NCI-H2107 treated with DMSO at 0.1 percent for 48 hours (cell line): ENCODE measurements around the gene PDRG1.

ENCODE experiments used
- DNase-seq: peaks from one replicate; lab custom pipeline; 2025; ENCODE audit not compliant: unreplicated experiment; lab: John Stamatoyannopoulos, UW

PDRG1 gene

GRCh38 chr20:31951530-31952453, at the start of gene PDRG1:
TSS of gene PDRG1 (minus strand) at chr20:31952046. CDS start at chr20:31951961, 85 bp downstream.
- peak; percentile 91 for DNase-seq

- no peak for DNase-seq
These were observed 46.4 kb upstream of the PDRG1 start for GRCh38 chr20:31998246-31998645.

GRCh38 chr20:31996996-31997395, 45.1 kb upstream of the PDRG1 start:
- DNase-seq: no peak

- no peak for DNase-seq
These were observed 40.2 kb upstream of the PDRG1 start for GRCh38 chr20:31992086-31992485.

GRCh38 chr20:31991339-31991705, 39.5 kb upstream of the PDRG1 start:
- no peak for DNase-seq

DNA sequence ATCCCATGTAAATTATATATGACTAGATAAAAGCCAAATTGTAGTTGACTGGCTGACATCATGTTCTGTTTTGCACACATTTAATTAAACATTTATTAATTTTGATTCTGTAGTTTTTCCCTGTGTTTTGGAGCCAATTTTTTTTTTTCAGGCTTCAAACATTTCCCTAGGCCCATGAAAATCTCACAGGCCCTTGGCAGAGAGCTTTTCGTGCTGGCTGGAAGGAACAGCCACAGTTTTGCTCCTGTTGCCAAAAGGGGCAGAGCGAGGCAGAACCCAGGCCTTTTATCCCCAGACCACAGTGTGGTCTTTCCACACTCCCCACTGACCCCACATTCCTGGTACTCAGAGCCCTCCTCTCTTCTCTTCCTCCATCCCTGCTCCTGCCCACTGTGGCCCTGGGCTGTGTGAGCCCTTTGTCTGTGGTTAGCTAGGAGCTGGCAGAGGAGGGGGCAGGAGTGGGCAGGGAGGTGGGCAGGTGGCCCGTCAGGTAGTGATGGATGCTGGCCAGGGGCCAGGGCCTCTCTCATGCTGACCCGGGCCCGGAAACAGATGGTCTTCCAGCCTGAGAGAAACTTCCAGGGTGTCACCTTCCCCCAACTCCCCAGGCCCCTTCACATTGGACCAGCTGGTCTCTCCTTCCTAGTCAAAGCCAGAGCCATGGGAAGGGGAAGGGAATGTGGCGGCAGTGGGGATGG, 38.9 kb upstream of the PDRG1 start:
- DNase-seq: no peak

DNA sequence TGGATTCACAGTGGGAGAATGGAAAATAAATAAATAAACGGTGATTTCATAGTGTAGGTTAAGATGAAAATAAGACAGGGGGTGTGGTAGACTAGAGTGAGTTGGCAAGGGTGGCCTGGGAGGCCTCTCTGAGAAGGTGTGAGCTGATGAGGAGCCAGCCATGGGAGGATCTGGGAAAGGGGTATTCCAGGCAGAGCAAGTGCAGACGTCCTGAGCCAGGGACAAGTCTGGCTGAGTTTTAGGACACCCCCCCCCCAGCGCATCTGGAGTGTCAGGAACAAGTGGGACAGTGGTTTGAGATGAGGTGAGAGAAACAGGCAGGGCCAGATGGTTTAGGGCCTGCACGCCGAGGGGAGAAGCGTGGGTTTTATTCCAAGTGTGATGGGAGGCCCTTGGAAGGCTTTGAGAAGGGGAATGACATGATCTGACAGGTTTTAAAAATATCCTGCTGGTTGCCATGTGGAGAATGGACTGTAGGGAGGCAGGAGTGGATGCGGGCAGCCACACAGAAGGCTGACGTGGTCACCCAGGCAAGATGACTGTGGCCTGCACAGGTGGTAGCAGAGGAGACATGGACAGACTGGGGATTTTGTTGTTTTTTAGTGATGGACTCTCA, 37.3 kb upstream of the PDRG1 start:
- no peak for DNase-seq

DNA sequence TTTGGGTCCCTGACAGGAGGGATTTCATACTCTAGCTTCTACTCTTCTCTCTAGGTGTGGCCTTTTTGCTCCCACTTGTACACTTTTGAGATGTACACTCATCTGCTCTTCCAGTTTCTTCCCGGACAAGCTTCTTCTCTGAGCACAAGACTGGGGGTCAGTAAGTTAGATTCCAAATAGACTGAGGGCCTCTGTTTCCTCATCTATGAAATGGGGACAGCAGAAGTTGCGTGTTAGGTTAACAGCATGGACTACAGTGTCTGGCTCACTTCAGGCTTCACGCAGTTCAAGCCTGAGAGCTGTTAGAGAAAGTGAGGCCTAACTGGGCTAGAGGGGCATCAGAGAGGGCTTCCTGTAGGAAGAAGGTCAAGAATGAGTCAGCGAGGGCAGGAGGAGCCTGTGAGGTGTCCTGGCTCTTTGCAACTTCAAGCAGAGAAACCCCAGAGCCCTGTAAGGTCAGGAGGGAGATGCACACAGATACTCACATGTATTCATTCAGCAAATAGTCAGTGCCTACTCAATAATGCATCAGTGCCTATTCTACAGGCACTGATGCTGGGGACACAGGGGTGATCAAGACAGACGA, 36.7 kb upstream of the PDRG1 start:
- no peak for DNase-seq

- no peak for DNase-seq
These were observed 35.9 kb upstream of the PDRG1 start for GRCh38 chr20:31987744-31988143.

DNA sequence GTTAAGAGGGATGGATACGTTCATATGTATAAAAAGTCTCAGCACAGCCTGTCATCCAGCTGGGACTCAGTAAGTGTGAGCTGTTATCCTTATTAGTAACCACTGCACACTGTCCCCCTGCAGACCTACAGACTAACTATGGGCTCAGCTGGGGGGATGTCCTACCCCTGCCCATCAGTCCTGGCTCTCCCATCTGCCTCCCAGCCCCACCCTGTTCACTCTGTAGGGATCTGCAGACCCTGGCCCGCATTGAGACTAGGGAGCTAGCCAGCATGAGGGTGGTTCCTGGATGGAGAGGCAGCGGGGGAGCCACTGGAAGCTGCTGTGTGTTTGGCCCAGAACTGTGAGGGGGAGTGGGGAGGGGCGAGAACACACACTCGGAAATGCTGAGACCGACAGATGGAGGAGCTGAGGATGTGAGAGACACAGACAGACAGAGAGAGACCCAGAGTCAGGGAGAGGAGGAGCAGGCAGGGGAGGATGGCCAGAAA, 33.2 kb upstream of the PDRG1 start:
- no peak for DNase-seq

- no peak for DNase-seq
These were observed 29.9 kb upstream of the PDRG1 start for GRCh38 chr20:31981784-31982183.

- no peak for DNase-seq
These were observed 28.0 kb upstream of the PDRG1 start for GRCh38 chr20:31979713-31980426.

- DNase-seq: no peak
These were observed 25.2 kb upstream of the PDRG1 start for GRCh38 chr20:31977080-31977479.

- no peak for DNase-seq
These were observed 24.0 kb upstream of the PDRG1 start for GRCh38 chr20:31975874-31976273.

DNA sequence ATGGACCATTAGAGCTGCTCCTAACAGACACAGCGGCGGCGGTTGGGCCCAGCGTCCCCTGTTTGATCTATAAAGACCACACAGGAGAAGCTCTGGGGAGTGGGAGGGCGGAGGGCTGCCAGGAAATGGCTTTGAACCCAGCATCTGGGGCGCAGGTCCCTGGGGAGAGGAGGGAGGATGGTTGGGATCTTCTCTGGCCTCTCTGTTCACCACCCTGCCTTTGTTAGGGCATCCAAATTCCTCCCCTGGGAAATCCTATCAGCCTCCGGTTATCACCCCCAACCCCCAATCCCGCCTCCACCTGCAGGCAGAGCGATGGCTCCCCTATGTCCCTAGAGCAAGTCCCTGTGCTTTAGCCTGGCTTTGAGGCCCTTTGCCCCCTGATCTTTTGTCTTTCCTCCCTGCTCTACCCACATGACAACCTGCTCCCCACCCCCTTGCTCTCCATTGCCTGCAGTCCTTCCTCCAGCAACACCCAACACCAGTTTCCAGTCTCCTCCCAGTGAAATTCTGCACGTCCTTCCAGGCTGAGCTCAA, 23.2 kb upstream of the PDRG1 start:
- DNase-seq: peak; percentile 41

DNA sequence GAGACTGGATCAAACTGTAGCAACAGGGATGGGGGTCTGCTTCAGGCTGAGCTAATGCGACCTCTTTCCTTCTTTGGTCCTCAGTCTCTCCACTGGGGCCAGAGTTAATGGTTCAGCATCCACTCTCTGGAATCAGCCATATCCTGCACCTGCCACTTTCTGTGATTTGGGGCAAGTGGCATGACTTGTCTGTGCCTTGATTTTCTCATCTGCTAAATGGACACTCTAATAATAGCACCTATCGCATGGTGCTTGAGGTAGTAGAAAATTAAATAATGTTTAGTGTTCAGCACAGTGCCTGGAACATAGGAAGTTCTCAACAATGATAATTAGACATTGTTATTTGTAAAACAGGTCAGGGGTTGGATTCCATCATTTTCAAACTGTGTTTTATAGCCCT, 22.4 kb upstream of the PDRG1 start:
- DNase-seq: no peak

DNA sequence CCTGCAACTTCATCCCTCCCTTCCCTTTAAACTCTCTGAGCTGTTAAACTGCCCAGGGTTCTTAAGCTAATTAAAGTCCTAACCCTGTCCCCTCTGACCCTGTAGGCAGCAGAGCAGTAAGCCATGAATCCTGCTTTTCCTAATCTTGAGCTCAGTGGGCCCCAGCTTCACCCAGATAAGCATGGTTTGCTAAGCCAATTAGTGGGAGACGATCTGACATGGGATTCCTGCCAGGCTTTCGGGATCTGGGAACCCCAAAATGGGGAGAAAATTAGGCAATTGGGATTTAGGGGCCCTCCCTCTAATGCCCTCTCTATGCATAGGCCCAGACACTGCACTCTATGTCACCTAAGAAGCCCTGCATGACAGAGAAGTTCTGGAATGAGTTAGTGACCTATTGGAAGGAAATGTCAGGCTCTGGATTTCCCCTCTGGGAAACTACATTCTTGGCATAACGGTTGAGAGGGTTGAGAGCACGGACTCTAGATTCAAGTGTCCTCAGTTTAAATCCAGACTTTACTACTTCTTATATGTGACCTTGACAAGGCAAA, 20.7 kb upstream of the PDRG1 start:
- DNase-seq: no peak

- DNase-seq: no peak
These were observed 18.1 kb upstream of the PDRG1 start for GRCh38 chr20:31969991-31970390.

DNA sequence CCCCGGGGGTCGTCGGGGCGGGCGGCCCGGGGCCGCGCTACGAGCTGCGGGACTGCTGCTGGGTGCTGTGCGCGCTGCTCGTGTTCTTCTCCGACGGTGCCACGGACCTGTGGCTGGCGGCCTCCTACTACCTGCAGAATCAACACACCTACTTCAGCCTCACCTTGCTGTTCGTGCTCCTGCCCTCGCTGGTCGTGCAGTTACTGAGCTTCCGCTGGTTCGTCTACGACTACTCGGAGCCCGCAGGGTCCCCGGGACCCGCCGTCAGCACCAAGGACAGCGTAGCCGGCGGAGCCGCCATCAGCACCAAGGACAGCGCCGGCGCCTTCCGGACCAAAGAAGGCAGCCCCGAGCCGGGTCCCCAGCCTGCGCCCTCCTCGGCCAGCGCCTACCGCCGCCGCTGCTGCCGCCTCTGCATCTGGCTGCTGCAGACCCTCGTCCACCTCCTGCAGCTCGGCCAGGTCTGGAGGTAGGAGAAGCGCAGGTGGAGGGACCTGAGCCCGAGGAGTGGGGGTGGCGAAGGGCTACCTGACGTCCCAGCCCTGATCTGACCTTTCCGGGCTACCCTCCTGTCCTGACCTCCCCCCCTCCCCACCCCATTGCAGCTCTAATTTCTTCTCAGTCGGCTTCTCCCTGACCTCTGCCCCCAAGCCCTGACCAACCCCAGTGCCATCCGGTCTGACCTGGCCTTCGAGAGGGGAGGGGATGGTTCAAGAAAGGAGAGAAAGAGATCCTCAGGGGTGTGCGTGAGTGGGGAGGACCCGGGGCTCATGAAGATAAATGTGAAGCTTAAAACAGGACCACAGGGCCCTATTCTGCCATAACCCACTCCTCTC, 16.7 kb upstream of the PDRG1 start:
- no peak for DNase-seq
